Measurements from ENCODE around the gene ACKR2.

ACKR2 gene

DNA sequence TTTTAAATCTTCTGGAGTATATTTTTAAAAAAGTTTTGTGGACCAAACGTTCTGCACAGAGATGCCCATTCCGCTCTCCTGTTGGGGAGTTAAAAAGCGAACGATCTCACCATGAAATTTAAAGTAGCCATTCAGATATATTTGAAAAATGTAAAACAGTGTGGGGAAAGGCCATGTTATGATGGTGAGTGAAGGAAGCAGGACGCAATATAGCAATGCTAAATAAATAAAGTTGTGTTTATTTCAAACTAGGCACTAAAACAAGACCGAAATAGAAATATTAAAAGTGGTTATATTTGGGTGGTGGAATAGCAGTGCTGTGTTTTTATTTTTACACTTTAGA lies 35.9 kb upstream of the ACKR2 start:
- peak overlapping the region; percentile 95 for H2AFZ ChIP-seq (ENCODE audit: low read depth, low read length)
- H4K20me1 ChIP-seq (ENCODE audit: insufficient read depth, low read length): no peaks in the 10 kb centered on the region
- peak overlapping the region; percentile 89 for H3K4me2 ChIP-seq (ENCODE audit: low read length)
- peaks cover 4% of the 10 kb centered on the region for H3K4me1 ChIP-seq (ENCODE audit: low read length)
- H3K79me2 ChIP-seq (ENCODE audit: low read length): no peaks in the 10 kb centered on the region
- H3K36me3 ChIP-seq (replicated peaks; ENCODE audit: low read depth, low read length): no peaks in the 10 kb centered on the region
- no peak for TF ChIP-seq EZH2phosphoT487 (IDR thresholded peaks at IDR 0.05; ENCODE audit: low read depth)
- TF ChIP-seq, protein P1, sequence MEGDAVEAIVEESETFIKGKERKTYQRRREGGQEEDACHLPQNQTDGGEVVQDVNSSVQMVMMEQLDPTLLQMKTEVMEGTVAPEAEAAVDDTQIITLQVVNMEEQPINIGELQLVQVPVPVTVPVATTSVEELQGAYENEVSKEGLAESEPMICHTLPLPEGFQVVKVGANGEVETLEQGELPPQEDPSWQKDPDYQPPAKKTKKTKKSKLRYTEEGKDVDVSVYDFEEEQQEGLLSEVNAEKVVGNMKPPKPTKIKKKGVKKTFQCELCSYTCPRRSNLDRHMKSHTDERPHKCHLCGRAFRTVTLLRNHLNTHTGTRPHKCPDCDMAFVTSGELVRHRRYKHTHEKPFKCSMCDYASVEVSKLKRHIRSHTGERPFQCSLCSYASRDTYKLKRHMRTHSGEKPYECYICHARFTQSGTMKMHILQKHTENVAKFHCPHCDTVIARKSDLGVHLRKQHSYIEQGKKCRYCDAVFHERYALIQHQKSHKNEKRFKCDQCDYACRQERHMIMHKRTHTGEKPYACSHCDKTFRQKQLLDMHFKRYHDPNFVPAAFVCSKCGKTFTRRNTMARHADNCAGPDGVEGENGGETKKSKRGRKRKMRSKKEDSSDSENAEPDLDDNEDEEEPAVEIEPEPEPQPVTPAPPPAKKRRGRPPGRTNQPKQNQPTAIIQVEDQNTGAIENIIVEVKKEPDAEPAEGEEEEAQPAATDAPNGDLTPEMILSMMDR (IDR thresholded peaks at IDR 0.05; ENCODE audit: low read depth, low read length): no peak
- H3K27ac ChIP-seq (ENCODE audit: low read length): peak overlapping the region; percentile 58
- H3K4me3 ChIP-seq (ENCODE audit: low read length): peak overlapping the region; percentile 88
- H3K9ac ChIP-seq (ENCODE audit: low read length): peak overlapping the region; percentile 91
- H3K27me3 ChIP-seq (ENCODE audit: low read depth, low read length): no peaks in the 10 kb centered on the region
- H3K9me3 ChIP-seq (ENCODE audit: insufficient read depth, low read length): no peaks in the 10 kb centered on the region

GRCh38 chr3:42778644-42779043 lies 30.6 kb upstream of the ACKR2 start:
- Histone ChIP-seq H3K4me1 (ENCODE audit: low read length) (no peaks in the 10 kb centered on the region), H3K36me3 (replicated peaks; ENCODE audit: low read depth, low read length) (peaks cover 8% of the 10 kb centered on the region), H3K79me2 (ENCODE audit: low read length) (no peaks in the 10 kb centered on the region), H3K4me3 (ENCODE audit: low read length) (no peak overlapping the region), H3K9ac (ENCODE audit: low read length) (no peak overlapping the region), H2AFZ (ENCODE audit: low read depth, low read length) (no peak overlapping the region), H3K27ac (ENCODE audit: low read length) (no peak overlapping the region), H4K20me1 (ENCODE audit: insufficient read depth, low read length) (no peaks in the 10 kb centered on the region), H3K9me3 (ENCODE audit: insufficient read depth, low read length) (no peaks in the 10 kb centered on the region), H3K27me3 (ENCODE audit: low read depth, low read length) (no peaks in the 10 kb centered on the region), H3K4me2 (ENCODE audit: low read length) (no peak overlapping the region)
- TF ChIP-seq, protein P1 (IDR thresholded peaks at IDR 0.05; ENCODE audit: low read depth, low read length): no peak
- no peak for TF ChIP-seq EZH2phosphoT487 (IDR thresholded peaks at IDR 0.05; ENCODE audit: low read depth)

DNA sequence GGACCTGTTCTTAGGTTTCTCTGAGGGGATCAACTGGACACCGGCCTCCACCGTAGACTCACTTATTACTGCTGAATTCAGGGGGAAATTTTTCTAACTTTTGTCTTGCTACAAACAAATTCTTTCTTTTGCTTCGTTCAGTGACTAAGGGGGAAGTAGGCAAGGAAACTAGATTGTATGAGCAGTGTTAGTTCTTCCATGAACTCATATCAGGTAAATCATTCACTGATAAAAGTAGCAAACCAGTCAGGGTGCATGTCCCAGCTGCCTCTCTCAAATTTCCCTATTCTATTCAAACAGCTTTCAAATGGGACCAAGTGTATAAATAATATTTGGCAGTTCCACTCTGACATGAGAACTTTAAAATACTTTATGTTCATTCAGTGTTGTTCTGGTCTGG lies 28.8 kb upstream of the ACKR2 start:
- H3K9ac ChIP-seq (ENCODE audit: low read length): no peak overlapping the region
- TF ChIP-seq, protein P1 (IDR thresholded peaks at IDR 0.05; ENCODE audit: low read depth, low read length): no peak
- TF ChIP-seq EZH2phosphoT487 (IDR thresholded peaks at IDR 0.05; ENCODE audit: low read depth): no peak
- no peak overlapping the region for H3K27ac ChIP-seq (ENCODE audit: low read length)

DNA sequence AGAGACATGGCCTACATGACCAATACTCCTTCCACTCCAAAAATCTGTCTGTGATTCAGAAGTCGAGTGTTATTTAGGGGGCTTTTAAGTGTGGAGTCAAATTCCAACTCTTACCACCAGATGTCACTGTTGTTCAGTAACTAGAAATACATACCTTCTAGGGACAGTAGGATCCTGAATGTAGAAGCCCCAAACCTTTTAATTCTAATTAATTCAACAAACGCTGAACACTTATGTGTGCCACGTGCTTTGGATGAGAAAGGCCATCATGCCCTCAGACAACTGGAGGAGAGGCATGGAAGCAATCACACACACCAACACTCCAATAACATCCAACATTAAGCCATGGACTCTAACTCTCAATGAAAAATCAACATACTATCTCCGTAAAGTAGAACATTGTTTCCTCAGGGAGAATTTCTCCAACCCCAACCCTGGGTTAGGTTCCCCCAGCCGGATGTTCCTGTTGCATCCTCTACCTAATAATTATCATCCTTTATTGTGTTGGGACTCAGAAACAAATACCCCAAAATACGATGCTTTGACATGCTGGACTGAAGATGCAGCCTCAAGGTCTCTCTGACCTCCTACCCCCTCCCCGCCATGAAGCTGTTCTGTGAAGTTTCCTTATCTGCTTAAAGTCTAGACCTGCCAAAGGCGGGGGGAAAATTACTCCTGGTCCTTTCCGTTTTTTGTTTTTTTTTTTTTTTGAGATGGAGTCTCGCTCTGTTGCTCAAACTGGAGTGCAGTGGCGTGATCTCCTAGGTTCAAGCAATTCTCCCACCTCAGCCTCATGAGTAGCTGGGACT lies 28.1 kb upstream of the ACKR2 start:
- no peaks in the 10 kb centered on the region for H3K27me3 ChIP-seq (ENCODE audit: low read depth, low read length)
- H2AFZ ChIP-seq (ENCODE audit: low read depth, low read length): no peak overlapping the region
- peaks cover 15% of the 10 kb centered on the region for H3K36me3 ChIP-seq (replicated peaks; ENCODE audit: low read depth, low read length)
- H3K27ac ChIP-seq (ENCODE audit: low read length): no peak overlapping the region
- no peak overlapping the region for H3K9ac ChIP-seq (ENCODE audit: low read length)
- no peak for TF ChIP-seq EZH2phosphoT487 (IDR thresholded peaks at IDR 0.05; ENCODE audit: low read depth)
- TF ChIP-seq, protein P1 (IDR thresholded peaks at IDR 0.05; ENCODE audit: low read depth, low read length): peak; percentile 89
- H3K79me2 ChIP-seq (ENCODE audit: low read length): no peaks in the 10 kb centered on the region
- H3K4me1 ChIP-seq (ENCODE audit: low read length): no peaks in the 10 kb centered on the region
- H4K20me1 ChIP-seq (ENCODE audit: insufficient read depth, low read length): no peaks in the 10 kb centered on the region
- no peaks in the 10 kb centered on the region for H3K9me3 ChIP-seq (ENCODE audit: insufficient read depth, low read length)
- H3K4me2 ChIP-seq (ENCODE audit: low read length): no peak overlapping the region
- no peak overlapping the region for H3K4me3 ChIP-seq (ENCODE audit: low read length)

More for the DNA sequence above, 28.8 kb upstream of the ACKR2 start:
- H3K9me3 ChIP-seq (ENCODE audit: insufficient read depth, low read length): no peaks in the 10 kb centered on the region
- H3K36me3 ChIP-seq (replicated peaks; ENCODE audit: low read depth, low read length): peaks cover 10% of the 10 kb centered on the region
- H4K20me1 ChIP-seq (ENCODE audit: insufficient read depth, low read length): no peaks in the 10 kb centered on the region
- H3K79me2 ChIP-seq (ENCODE audit: low read length): no peaks in the 10 kb centered on the region
- H3K4me3 ChIP-seq (ENCODE audit: low read length): no peak overlapping the region
- H3K4me2 ChIP-seq (ENCODE audit: low read length): no peak overlapping the region
- no peak overlapping the region for H2AFZ ChIP-seq (ENCODE audit: low read depth, low read length)
- H3K4me1 ChIP-seq (ENCODE audit: low read length): no peaks in the 10 kb centered on the region
- H3K27me3 ChIP-seq (ENCODE audit: low read depth, low read length): no peaks in the 10 kb centered on the region
